NCI-H1417 (cell line): Measurements from ENCODE around the gene NFIA.
A peak's percentile ranks its signal among the peaks of the same experiment; 100 is the strongest.
"Not testable (repeated sequence)": the region's sequence is repeated elsewhere in the genome, so short reads cannot be mapped to it uniquely, and the experiment has no call there.

Experiments used
- DNase-seq, 3 experiments: peaks; one replicate each; lab custom pipeline; 2025; lab: John Stamatoyannopoulos, UW

The NFIA gene

GRCh38 chr1:61271412-61271789, 189.0 kb downstream of the NFIA start:
- DNase-seq: no peak

GRCh38 chr1:61273167-61273705, 190.9 kb downstream of the NFIA start:
- no peak for DNase-seq

- no peak for DNase-seq
Measured at GRCh38 chr1:61273861-61274260, 191.5 kb downstream of the NFIA start.

GRCh38 chr1:61274939-61275338, 192.6 kb downstream of the NFIA start:
- no peak for DNase-seq

GRCh38 chr1:61276246-61276645, 193.9 kb downstream of the NFIA start:
- no peak for DNase-seq

DNA sequence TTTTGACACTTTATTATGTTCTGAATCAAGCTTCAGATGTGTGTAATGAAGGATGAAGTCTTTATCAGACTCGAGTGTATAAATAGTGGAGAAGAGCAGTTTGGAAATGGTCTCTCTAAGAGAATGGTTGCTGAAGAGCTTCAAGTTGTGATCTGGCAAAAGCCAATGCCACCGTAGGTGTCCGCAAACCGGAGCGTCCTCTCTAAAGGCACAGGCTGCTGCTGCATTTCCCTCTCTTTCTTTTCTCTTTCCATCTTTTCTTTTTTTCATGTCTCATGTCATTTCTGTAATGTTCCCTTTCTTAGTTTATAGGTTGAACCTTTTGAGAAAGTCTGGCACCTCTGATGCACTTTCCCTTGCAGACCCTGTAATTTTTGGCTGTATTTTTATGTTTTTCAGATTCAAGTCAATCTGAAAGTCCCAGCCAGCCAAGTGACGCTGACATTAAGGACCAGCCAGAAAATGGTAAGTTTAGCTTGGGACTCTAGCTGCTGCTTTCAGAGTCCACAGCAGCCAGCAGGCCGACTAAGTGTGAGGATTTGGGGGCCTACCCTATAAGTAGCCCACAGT, 194.8 kb downstream of the NFIA start:
- DNase-seq: no peak

- not testable (repeated sequence) for DNase-seq
Measured at GRCh38 chr1:61278503-61278902, 196.1 kb downstream of the NFIA start.

- DNase-seq: no peak
Measured at GRCh38 chr1:61278966-61279365, 196.6 kb downstream of the NFIA start.

DNA sequence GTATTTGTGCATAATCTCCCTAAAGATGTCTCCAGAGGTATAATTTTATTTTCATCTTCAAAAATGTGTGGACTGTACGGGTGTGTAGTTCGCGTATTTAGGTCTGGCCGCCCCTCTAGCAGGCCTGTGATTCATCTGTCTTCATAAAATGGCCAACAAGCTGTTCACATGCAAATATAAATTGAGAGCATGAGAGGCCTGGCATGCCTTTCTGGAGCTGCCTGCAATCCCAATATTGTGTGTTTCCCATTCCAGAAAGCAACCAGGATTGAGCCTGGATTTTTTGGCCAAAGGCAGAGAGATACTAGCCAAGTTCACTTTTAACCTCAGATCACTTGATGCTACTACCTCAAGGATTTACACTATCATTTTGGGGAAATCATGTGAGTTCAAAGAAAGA, 197.2 kb downstream of the NFIA start:
- no peak for DNase-seq

- no peak for DNase-seq
Measured at GRCh38 chr1:61280452-61280851, 198.1 kb downstream of the NFIA start.

DNA sequence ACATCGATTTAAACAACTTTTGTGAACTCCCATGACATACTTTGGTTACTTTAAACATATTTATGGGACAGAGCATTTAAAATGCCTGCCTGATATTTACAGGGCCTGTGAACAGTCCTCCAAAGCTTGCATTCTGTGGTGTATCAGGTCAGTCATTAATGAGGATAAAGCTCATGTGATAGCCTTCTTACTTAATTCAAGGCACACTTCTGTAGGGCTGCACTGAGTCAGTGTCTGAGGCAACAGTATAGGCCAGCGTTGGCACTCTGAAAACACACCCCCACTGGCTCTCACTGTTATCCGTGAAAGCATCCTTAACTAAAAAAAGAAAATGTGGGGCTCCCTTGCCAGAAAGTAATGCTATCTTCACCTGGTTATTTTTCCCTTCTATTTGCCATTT, 200.0 kb downstream of the NFIA start:
- DNase-seq: no peak

DNA sequence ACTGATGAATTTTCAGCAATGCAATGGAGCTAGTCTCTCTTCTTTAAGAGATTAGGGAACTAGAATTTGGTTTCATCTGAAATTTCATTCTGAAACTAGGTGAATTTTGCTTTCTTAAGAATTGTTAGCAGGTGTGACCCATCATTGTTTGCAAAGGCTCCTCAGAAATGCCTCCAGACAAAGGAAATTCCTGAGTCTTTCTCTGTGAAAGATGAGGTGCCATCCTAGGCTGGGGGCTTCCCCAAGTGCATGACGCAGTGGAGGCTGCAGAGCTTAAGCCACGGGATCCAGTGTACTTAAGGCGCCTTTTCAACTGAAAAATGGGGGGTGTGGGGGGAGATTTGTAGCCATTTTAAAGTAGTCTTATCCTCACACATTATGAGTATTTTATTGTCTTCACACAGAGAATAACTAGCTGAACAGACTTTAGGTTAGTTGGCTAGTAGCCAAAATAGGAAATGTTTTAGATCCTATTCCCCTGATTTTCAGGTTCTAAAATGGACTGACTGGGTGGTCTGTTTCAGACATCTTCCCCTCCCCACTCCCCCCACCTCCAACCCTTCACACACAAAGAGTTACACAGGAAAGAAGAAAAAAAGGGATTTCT, 202.0 kb downstream of the NFIA start:
- DNase-seq: no peak

GRCh38 chr1:61284936-61285335, 202.6 kb downstream of the NFIA start:
- peak in 1 of 3 experiments; percentile 14 for DNase-seq

GRCh38 chr1:61285371-61285885, 203.1 kb downstream of the NFIA start:
- no peak for DNase-seq

DNA sequence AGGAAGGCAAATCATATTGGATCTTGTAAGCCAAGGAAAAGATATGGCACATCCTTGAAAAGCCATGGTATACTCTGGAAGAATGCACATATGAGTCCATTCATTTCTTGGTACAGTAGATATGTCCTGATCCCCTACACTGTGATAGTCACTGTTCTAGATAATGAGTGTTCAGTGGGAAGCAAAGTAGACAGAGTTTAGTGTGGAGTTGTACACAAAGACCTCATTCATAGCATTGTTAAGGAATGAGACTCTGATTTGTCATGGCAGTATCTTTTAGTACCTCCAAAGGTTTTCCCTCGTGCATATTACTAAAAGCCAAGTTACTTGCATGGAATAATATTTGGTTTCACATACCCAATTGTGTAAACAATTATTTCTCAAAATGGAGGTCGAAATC, 204.7 kb downstream of the NFIA start:
- no peak for DNase-seq

GRCh38 chr1:61287734-61288133, 205.4 kb downstream of the NFIA start:
- no peak for DNase-seq

DNA sequence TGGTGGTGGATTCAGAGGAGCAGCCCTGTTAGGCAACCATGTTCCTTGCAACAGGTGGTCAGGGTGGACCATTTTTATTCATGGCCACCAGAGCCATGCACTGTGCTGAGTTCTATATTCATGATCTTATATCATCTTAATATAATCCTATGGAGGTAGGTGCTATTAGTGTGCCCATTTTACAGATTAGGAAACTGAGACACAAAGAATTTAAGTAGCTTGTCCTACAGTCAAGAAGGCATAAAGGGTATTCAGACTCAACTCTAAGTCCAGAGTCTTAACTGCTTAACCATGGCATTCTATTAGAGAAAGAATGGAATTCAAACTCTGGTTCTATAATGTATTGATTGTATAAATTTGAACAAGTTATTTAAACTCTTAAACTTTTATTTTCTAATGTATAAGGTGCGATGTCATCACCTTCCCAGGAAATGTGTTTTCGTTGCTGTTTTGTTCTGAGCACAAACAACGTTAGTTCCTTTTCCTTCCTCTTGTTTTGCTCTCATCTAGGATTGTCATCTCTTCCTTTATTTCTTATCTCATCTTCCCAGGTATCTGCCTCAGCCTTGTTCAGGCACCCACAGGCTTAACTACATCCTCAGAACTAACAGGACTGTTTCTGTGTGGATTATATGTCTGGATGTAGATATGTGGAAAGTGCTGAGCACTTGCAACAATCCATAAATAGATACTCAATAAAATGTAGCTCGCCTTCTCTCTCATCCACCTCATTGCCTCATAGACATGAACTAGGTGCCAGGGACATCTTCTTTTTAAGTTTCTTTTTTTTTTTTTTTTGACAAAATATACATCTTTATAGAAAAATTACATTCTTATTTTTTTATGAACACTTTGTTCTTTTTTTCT, 207.1 kb downstream of the NFIA start:
- DNase-seq: no peak

DNA sequence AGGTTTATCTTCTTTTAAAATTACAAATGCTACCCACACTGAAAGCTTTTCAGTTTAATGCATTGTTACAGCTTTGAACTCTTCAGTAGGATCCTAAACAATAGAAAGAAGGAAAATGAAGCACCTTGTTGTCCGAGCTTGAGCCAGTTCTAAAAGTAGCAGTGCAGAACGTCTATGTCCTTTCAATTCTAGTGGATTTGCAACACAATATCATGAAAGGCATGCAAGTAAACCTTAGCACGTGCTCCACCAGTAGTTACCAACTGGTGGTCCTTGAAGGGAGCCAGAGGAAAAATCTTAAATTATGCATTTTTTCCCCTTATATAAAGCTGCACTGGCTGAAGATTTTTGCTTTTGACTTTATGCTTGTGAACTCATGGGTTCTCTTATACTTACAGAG, 208.2 kb downstream of the NFIA start:
- no peak for DNase-seq

DNA sequence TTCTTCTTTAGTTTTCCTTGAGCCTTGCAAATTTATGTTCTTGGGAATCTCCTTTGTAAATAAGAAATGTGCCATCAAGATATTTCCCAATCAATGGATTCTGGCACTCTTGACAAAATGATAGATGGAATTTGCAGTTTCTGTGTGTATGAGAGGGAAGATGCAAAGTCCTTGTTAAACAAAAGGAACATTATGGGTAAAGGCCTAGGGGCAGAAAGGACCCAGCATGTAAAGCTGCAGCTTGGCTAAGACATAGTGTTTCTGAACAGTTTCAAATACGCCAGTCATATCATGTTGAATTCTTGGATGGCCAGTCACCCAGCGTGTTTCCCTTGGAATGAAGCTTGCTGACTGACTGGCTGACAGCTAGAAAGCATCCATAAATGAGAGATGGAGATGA, 210.8 kb downstream of the NFIA start:
- no peak for DNase-seq

- DNase-seq: no peak
Measured at GRCh38 chr1:61293986-61294504, 211.7 kb downstream of the NFIA start.

DNA sequence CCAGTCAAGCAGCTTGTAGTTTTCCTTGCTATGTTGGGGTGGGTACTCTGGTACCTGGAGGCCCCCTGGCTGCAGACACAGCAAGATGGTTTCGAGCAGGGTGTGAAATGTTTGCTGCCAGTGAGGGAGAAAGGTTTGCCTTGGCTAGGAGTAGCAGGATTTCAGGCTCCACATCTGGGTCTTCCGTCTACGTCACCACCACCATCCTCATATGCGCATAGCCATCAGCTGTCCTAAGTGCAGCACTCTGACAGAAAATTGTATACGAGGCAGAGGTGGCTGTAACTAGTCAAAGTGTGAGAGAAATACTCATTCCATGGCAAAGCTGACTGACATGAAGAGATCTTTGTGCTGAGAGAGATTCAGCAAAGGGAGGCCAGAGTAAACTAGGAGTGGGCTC, 212.6 kb downstream of the NFIA start:
- DNase-seq: no peak

- DNase-seq: no peak
Measured at GRCh38 chr1:61295818-61296537, 213.6 kb downstream of the NFIA start.
